GM12878 (cell line): Measurements from ENCODE around the gene CRYL1. TPM values are rescaled to one million over a fixed set of nuclear protein-coding genes. Genes with fewer than 3 reads are reported as not detected.

ENCODE experiments used
- BHLHE40 ChIP-seq, 2 experiments: fragments of 450-650 bp in 1 of 2; IDR thresholded peaks; 2 replicates each; pipeline ENCODE4 v1.6.1; 2011 to 2017; ENCODE audit warnings: low read depth in 2 of 2, borderline replicate concordance in 1 of 2, improper control_type of control experiment in 1 of 2, low read length in 1 of 2, mild to moderate bottlenecking in 1 of 2
- BRCA1 ChIP-seq: IDR thresholded peaks from 2 replicates; pipeline ENCODE4 v1.6.1; 2011; ENCODE audit warnings: low read depth, low read length, improper control_type of control experiment
- ETV6 ChIP-seq, 2 experiments: fragments of 450-650 bp in 1 of 2; IDR thresholded peaks in 1 of 2; conservative IDR thresholded peaks in 1 of 2; 2 replicates each; pipeline ENCODE4 v1.6.1; 2014; ENCODE audit warnings: antibody characterized with exemption in 1 of 2, borderline replicate concordance in 1 of 2, low read depth in 1 of 2, mild to moderate bottlenecking in 1 of 2, moderate library complexity in 1 of 2
- GABPA ChIP-seq: IDR thresholded peaks from 2 replicates; pipeline ENCODE4 v1.6.1; 2014; ENCODE audit warnings: antibody characterized with exemption, low read depth, mild to moderate bottlenecking, inconsistent platforms
- HDAC6 ChIP-seq: fragments of 200-600 bp; sonication (generic); IDR thresholded peaks from one replicate; pipeline ENCODE4 v1.8.0; 2017; ENCODE audit warnings: antibody characterized with exemption; ENCODE audit not compliant: unreplicated experiment
- KLF5 ChIP-seq: fragments of 450-650 bp; IDR thresholded peaks from 2 replicates; pipeline ENCODE4 v1.6.1; 2014; ENCODE audit warnings: mild to moderate bottlenecking; ENCODE audit not compliant: partially characterized antibody
- NFYA ChIP-seq: IDR thresholded peaks from 2 replicates; pipeline ENCODE4 v1.6.1; 2011; ENCODE audit warnings: low read depth, mild to moderate bottlenecking, low read length, improper control_type of control experiment, borderline replicate concordance
- POLR2A ChIP-seq: IDR thresholded peaks from 2 replicates; pipeline ENCODE4 v1.6.1; 2011; ENCODE audit warnings: low read depth, mild to moderate bottlenecking, low read length
- RAD21 ChIP-seq: IDR thresholded peaks from 2 replicates; pipeline ENCODE4 v1.6.1; 2011; ENCODE audit warnings: mild to moderate bottlenecking, low read depth, low read length, moderate library complexity; ENCODE audit not compliant: insufficient read depth
- SIX5 ChIP-seq: IDR thresholded peaks from 2 replicates; pipeline ENCODE4 v1.6.1; 2011; ENCODE audit warnings: mild to moderate bottlenecking, low read depth, low read length, moderate library complexity; ENCODE audit not compliant: severe bottlenecking
- SMAD1 ChIP-seq: fragments of 450-650 bp; IDR thresholded peaks from 2 replicates; pipeline ENCODE4 v1.6.1; 2018; ENCODE audit warnings: mild to moderate bottlenecking, low read depth; ENCODE audit not compliant: partially characterized antibody
- SMC3 ChIP-seq: IDR thresholded peaks from 2 replicates; pipeline ENCODE4 v1.6.1; 2011; ENCODE audit warnings: low read length, improper control_type of control experiment, borderline replicate concordance
- TCF12 ChIP-seq: IDR thresholded peaks from 2 replicates; pipeline ENCODE4 v1.6.1; 2011; ENCODE audit warnings: low read depth, mild to moderate bottlenecking, low read length
- TCF3 ChIP-seq: IDR thresholded peaks from 2 replicates; pipeline ENCODE4 v1.6.1; 2012; ENCODE audit warnings: low read depth, mild to moderate bottlenecking, low read length, borderline replicate concordance; ENCODE audit not compliant: insufficient read depth
- YY1 ChIP-seq: IDR thresholded peaks from 2 replicates; pipeline ENCODE4 v1.6.1; 2011; ENCODE audit warnings: low read depth, mild to moderate bottlenecking, low read length
- polyA plus RNA-seq, 11 experiments: library from polyadenylated mRNA; depleted of rRNA in 4 of 11; unstranded in 6 of 11; stranded (reverse) in 5 of 11; fragments of >200 nt; fragmentation: Nextera tagmentation in 4 of 11; fragmentation: Illumina TruSeq in 1 of 11; extraction: Ambion mirVana in 4 of 11; extraction: Trizol in 1 of 11; gene quantifications; 1 replicate in 1 of 11; 2 replicates in 10 of 11; pipeline versions ENCODE4 v1.2.1 to v1.2.3, GENCODE V29; 2011 to 2016; ENCODE audit warnings: inconsistent platforms in 2 of 11, missing spikeins in 2 of 11, low read depth in 1 of 11
- total RNA-seq, 4 experiments: library from RNA; depleted of rRNA in 3 of 4; stranded (reverse); fragments of >200 nt in 3 of 4; fragmentation: Illumina TruSeq in 1 of 4; extraction: Trizol in 1 of 4; gene quantifications; 2 replicates each; pipeline versions ENCODE4 v1.2.1 to v1.2.3, GENCODE V29; 2013 to 2021
- TF ChIP-seq, protein P1 (sequence below): fragments of 450-650 bp; IDR thresholded peaks from 2 replicates; pipeline ENCODE4 v1.6.1; 2014; ENCODE audit warnings: mild to moderate bottlenecking
- TF ChIP-seq, protein P2 (sequence below): fragments of 450-650 bp; IDR thresholded peaks from 2 replicates; pipeline ENCODE4 v1.6.1; 2017; ENCODE audit warnings: low read depth, mild to moderate bottlenecking, moderate library complexity
- TF ChIP-seq, protein P3 (sequence below): fragments of 450-650 bp; IDR thresholded peaks from 2 replicates; pipeline ENCODE4 v1.6.1; 2016; ENCODE audit warnings: mild to moderate bottlenecking, moderate library complexity, borderline replicate concordance
- TF ChIP-seq, protein P4 (sequence below): fragments of 450-650 bp; conservative IDR thresholded peaks from 2 replicates; pipeline ENCODE4 v1.6.1; 2017; ENCODE audit warnings: mild to moderate bottlenecking, moderate library complexity
- TF ChIP-seq, protein P5 (sequence below): fragments of 450-650 bp; IDR thresholded peaks from 2 replicates; pipeline ENCODE4 v1.6.1; 2017; ENCODE audit warnings: borderline replicate concordance

The CRYL1 gene
- total and polyA plus RNA-seq, 10 of the 15 experiments (the other 5 are each of a cell fraction or from before 2014, with no cell fraction given), result 5.5 to 36.7 (median 12.2) TPM

DNA sequence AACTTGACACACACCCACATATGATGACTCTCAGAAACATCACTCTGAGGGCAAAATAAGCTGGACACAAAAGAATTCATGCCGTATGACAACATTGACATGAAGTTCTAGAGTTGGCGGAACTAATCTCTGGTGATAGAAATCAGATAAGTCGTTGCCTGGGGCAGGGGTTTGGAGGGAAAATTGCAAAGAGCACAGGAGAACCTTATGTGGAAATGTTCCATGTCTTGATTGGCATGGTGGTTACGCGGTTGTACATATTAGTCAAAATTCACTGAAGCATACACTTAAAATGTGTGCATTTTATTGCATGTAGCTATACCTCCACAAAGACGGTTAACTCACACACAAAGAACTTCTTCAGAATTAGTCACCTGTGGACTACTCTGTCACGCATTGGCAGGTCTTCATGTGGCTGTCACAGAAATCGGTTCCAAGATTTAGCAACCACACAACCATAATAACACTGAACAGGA lies 155.7 kb downstream of the CRYL1 start (continued):
- TF ChIP-seq HDAC6 (no peak), RAD21 (no peak), POLR2A (no peak), TCF3 (no peak), KLF5 (no peak), YY1 (no peak), SMAD1 (no peak), ETV6 (conservative IDR thresholded peaks at IDR 0.05 in 1 of 2, IDR thresholded peaks at IDR 0.05 in 1 of 2; ENCODE audit: borderline replicate concordance in 1 of 2, low read depth in 1 of 2) (peak in 1 of 2 experiments; percentile 47; a peak in 1 of 4 replicates), GABPA (no peak), SMC3 (no peak), SIX5 (no peak), TCF12 (peak; percentile 68; the same call in 1 of the 2 replicates), NFYA (no peak), BHLHE40 (IDR thresholded peaks at IDR 0.05; ENCODE audit: borderline replicate concordance in 1 of 2, low read depth in 2 of 2, low read length in 1 of 2) (peak; percentile 25 to 63; a peak in 2 of 4 replicates), BRCA1 (no peak)
- TF ChIP-seq, protein P1, sequence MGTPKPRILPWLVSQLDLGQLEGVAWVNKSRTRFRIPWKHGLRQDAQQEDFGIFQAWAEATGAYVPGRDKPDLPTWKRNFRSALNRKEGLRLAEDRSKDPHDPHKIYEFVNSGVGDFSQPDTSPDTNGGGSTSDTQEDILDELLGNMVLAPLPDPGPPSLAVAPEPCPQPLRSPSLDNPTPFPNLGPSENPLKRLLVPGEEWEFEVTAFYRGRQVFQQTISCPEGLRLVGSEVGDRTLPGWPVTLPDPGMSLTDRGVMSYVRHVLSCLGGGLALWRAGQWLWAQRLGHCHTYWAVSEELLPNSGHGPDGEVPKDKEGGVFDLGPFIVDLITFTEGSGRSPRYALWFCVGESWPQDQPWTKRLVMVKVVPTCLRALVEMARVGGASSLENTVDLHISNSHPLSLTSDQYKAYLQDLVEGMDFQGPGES, result no peak
- TF ChIP-seq, protein P2, sequence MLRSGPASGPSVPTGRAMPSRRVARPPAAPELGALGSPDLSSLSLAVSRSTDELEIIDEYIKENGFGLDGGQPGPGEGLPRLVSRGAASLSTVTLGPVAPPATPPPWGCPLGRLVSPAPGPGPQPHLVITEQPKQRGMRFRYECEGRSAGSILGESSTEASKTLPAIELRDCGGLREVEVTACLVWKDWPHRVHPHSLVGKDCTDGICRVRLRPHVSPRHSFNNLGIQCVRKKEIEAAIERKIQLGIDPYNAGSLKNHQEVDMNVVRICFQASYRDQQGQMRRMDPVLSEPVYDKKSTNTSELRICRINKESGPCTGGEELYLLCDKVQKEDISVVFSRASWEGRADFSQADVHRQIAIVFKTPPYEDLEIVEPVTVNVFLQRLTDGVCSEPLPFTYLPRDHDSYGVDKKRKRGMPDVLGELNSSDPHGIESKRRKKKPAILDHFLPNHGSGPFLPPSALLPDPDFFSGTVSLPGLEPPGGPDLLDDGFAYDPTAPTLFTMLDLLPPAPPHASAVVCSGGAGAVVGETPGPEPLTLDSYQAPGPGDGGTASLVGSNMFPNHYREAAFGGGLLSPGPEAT, result peak; percentile 27; the same call in 1 of the 2 replicates
- TF ChIP-seq, protein P3, sequence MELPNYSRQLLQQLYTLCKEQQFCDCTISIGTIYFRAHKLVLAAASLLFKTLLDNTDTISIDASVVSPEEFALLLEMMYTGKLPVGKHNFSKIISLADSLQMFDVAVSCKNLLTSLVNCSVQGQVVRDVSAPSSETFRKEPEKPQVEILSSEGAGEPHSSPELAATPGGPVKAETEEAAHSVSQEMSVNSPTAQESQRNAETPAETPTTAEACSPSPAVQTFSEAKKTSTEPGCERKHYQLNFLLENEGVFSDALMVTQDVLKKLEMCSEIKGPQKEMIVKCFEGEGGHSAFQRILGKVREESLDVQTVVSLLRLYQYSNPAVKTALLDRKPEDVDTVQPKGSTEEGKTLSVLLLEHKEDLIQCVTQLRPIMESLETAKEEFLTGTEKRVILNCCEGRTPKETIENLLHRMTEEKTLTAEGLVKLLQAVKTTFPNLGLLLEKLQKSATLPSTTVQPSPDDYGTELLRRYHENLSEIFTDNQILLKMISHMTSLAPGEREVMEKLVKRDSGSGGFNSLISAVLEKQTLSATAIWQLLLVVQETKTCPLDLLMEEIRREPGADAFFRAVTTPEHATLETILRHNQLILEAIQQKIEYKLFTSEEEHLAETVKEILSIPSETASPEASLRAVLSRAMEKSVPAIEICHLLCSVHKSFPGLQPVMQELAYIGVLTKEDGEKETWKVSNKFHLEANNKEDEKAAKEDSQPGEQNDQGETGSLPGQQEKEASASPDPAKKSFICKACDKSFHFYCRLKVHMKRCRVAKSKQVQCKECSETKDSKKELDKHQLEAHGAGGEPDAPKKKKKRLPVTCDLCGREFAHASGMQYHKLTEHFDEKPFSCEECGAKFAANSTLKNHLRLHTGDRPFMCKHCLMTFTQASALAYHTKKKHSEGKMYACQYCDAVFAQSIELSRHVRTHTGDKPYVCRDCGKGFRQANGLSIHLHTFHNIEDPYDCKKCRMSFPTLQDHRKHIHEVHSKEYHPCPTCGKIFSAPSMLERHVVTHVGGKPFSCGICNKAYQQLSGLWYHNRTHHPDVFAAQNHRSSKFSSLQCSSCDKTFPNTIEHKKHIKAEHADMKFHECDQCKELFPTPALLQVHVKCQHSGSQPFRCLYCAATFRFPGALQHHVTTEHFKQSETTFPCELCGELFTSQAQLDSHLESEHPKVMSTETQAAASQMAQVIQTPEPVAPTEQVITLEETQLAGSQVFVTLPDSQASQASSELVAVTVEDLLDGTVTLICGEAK, result no peak
- TF ChIP-seq, protein P4, sequence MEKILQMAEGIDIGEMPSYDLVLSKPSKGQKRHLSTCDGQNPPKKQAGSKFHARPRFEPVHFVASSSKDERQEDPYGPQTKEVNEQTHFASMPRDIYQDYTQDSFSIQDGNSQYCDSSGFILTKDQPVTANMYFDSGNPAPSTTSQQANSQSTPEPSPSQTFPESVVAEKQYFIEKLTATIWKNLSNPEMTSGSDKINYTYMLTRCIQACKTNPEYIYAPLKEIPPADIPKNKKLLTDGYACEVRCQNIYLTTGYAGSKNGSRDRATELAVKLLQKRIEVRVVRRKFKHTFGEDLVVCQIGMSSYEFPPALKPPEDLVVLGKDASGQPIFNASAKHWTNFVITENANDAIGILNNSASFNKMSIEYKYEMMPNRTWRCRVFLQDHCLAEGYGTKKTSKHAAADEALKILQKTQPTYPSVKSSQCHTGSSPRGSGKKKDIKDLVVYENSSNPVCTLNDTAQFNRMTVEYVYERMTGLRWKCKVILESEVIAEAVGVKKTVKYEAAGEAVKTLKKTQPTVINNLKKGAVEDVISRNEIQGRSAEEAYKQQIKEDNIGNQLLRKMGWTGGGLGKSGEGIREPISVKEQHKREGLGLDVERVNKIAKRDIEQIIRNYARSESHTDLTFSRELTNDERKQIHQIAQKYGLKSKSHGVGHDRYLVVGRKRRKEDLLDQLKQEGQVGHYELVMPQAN, result no peak
- TF ChIP-seq, protein P5, sequence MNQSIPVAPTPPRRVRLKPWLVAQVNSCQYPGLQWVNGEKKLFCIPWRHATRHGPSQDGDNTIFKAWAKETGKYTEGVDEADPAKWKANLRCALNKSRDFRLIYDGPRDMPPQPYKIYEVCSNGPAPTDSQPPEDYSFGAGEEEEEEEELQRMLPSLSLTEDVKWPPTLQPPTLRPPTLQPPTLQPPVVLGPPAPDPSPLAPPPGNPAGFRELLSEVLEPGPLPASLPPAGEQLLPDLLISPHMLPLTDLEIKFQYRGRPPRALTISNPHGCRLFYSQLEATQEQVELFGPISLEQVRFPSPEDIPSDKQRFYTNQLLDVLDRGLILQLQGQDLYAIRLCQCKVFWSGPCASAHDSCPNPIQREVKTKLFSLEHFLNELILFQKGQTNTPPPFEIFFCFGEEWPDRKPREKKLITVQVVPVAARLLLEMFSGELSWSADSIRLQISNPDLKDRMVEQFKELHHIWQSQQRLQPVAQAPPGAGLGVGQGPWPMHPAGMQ, result no peak
